ENCODE results near the gene ZNF423.

- TF ChIP-seq CTCF (IDR thresholded peaks at IDR 0.05) (no peak), POLR2A (IDR thresholded peaks at IDR 0.05) (no peak)
These were observed 95.1 kb downstream of the ZNF423 start for GRCh38 chr16:49760815-49761214.
